ENCODE data around the gene GOLGA5. TPM values are rescaled to one million over a fixed set of nuclear protein-coding genes. Genes with fewer than 3 reads are reported as not detected.
A peak's percentile ranks its signal among the peaks of the same experiment; 100 is the strongest.

Gene GOLGA5
- total RNA-seq, 3 donors from 2014 or later, result 41.4 to 52.1 (median 49.8) TPM

GRCh38 chr14:92794961-92795360 is 856 bp downstream of the GOLGA5 start:
- Histone ChIP-seq H3K4me3 (peak overlapping the region; percentile 80 to 97 (median 90)), H3K27me3 (no peaks in the 10 kb centered on the region), H3K27ac (peak overlapping the region; percentile 90 to 97), H3K9me3 (peaks cover 0 to 2% of the 10 kb centered on the region in 2 donors), H3K4me1 (peaks cover 0 to 7% of the 10 kb centered on the region in 2 donors), H3K36me3 (no peaks in the 10 kb centered on the region)
- intact Hi-C loops (cut with DNase I; ENCODE audit: low total_unique reads), result no loop called here
- TF ChIP-seq POLR2A (IDR thresholded peaks at IDR 0.05) (no peak), POLR2AphosphoS5 (IDR thresholded peaks at IDR 0.05) (no peak), CTCF (IDR thresholded peaks at IDR 0.05) (no peak)
- no peak for DNase-seq (ENCODE audit: low spot score in 2 of 2)

GRCh38 chr14:92797935-92798653 is 4.0 kb downstream of the GOLGA5 start:
- Histone ChIP-seq H3K36me3 (no peaks in the 10 kb centered on the region), H3K9me3 (no peaks in the 10 kb centered on the region), H3K27ac (no peak overlapping the region), H3K4me1 (peaks cover 0 to 12% of the 10 kb centered on the region in 2 donors), H3K4me3 (no peak overlapping the region), H3K27me3 (no peaks in the 10 kb centered on the region)
- TF ChIP-seq POLR2A (IDR thresholded peaks at IDR 0.05), result no peak
- TF ChIP-seq CTCF (IDR thresholded peaks at IDR 0.05), result no peak
- no peak for TF ChIP-seq POLR2AphosphoS5 (IDR thresholded peaks at IDR 0.05)
- no peak for DNase-seq (ENCODE audit: low spot score in 2 of 2)
- intact Hi-C loops (cut with DNase I; ENCODE audit: low total_unique reads), result no loop called here

GRCh38 chr14:92798811-92799210 is 4.7 kb downstream of the GOLGA5 start:
- Histone ChIP-seq H3K36me3 (no peaks in the 10 kb centered on the region), H3K27ac (no peak overlapping the region), H3K27me3 (no peaks in the 10 kb centered on the region), H3K4me1 (peaks cover 0 to 12% of the 10 kb centered on the region in 2 donors), H3K4me3 (no peak overlapping the region), H3K9me3 (no peaks in the 10 kb centered on the region)
- no peak for TF ChIP-seq CTCF (IDR thresholded peaks at IDR 0.05)
- intact Hi-C loops (cut with DNase I; ENCODE audit: low total_unique reads), result no loop called here
- no peak for DNase-seq (ENCODE audit: low spot score in 2 of 2)

GRCh38 chr14:92800012-92800411 is 5.9 kb downstream of the GOLGA5 start:
- TF ChIP-seq POLR2A (IDR thresholded peaks at IDR 0.05) (no peak), POLR2AphosphoS5 (IDR thresholded peaks at IDR 0.05) (no peak), CTCF (IDR thresholded peaks at IDR 0.05) (no peak)
- H3K36me3 ChIP-seq, result no peaks in the 10 kb centered on the region
- peaks cover 0 to 11% of the 10 kb centered on the region in 2 donors for H3K4me1 ChIP-seq
- H3K4me3 ChIP-seq, result peak overlapping the region in 1 of 3 donors; percentile 33
- intact Hi-C loops (cut with DNase I; ENCODE audit: low total_unique reads), result no loop called here
- H3K27ac ChIP-seq, result no peak overlapping the region
- H3K9me3 ChIP-seq, result no peaks in the 10 kb centered on the region
- H3K27me3 ChIP-seq, result no peaks in the 10 kb centered on the region
- no peak for DNase-seq (ENCODE audit: low spot score in 2 of 2)

- H3K27ac ChIP-seq, result no peak overlapping the region
- no peak for DNase-seq (ENCODE audit: low spot score in 2 of 2)
- H3K27me3 ChIP-seq, result no peaks in the 10 kb centered on the region
- H3K36me3 ChIP-seq, result no peaks in the 10 kb centered on the region
- no peaks in the 10 kb centered on the region for H3K9me3 ChIP-seq
- H3K4me3 ChIP-seq, result peak overlapping the region in 1 of 3 donors; percentile 33
- TF ChIP-seq POLR2A (IDR thresholded peaks at IDR 0.05) (no peak), CTCF (IDR thresholded peaks at IDR 0.05) (no peak)
- H3K4me1 ChIP-seq, result peaks cover 0 to 6% of the 10 kb centered on the region in 2 donors
- intact Hi-C loops (cut with DNase I; ENCODE audit: low total_unique reads), result no loop called here
Observed at GRCh38 chr14:92800525-92800924, 6.4 kb downstream of the GOLGA5 start.
